OCI-LY7 (cell line): ENCODE results near the gene FOLR1. TPM values are rescaled to one million over a fixed set of nuclear protein-coding genes. Genes with fewer than 3 reads are reported as not detected.

Experiments
- BruUV-seq: library from RNA; stranded (reverse); fragments of 400-500 nt; replicated peaks from 2 replicates; lab custom pipeline; 2021; lab: Mats Ljungman, UMichigan
- CTCF ChIA-PET: fragments of 300-600 bp; sonication (Branson Sonifier 250); formaldehyde crosslinking; loops from one replicate; lab custom pipeline; 2022; ENCODE audit warnings: antibody characterized with exemption; ENCODE audit not compliant: unreplicated experiment; lab: Charles Lee
- POLR2A ChIA-PET: fragments of 300-600 bp; sonication (Branson Sonifier 250); formaldehyde crosslinking; loops from one replicate; lab custom pipeline; 2022; ENCODE audit warnings: antibody characterized with exemption; lab: Charles Lee
- DNase-seq: peaks from one replicate; pipeline ENCODE4 v3.0.0-alpha.2; 2015; ENCODE audit warnings: low spot score
- H2AFZ ChIP-seq: fragments of 200-600 bp; sonication (generic), shearing (Covaris generic); 2 replicates; pipeline ENCODE4 v1.6.1; 2014; ENCODE audit warnings: mild to moderate bottlenecking, antibody characterized with exemption, low read length, moderate library complexity
- H3K27ac ChIP-seq: fragments of 200-600 bp; sonication (generic); 2 replicates; pipeline ENCODE4 v1.5.1; 2014; ENCODE audit warnings: mixed run types, low read depth, mild to moderate bottlenecking, moderate library complexity, low read length, inconsistent platforms; ENCODE audit not compliant: poor library complexity, severe bottlenecking
- H3K36me3 ChIP-seq: fragments of 200-600 bp; sonication (generic); 2 replicates; pipeline ENCODE4 v1.6.1; 2014; ENCODE audit warnings: mild to moderate bottlenecking, antibody characterized with exemption, low read length, moderate library complexity, mixed read lengths; ENCODE audit not compliant: insufficient read depth
- H3K4me1 ChIP-seq: fragments of 200-600 bp; sonication (generic); 2 replicates; pipeline ENCODE4 v1.5.1; 2014; ENCODE audit warnings: mild to moderate bottlenecking, low read length; ENCODE audit not compliant: insufficient read depth, poor library complexity, severe bottlenecking
- H3K4me2 ChIP-seq: fragments of 200-600 bp; sonication (generic); 2 replicates; pipeline ENCODE4 v1.6.1; 2014; ENCODE audit warnings: mild to moderate bottlenecking, low read length
- H3K4me3 ChIP-seq: fragments of 200-600 bp; sonication (generic); 2 replicates; pipeline ENCODE4 v1.5.1; 2014; ENCODE audit warnings: mild to moderate bottlenecking, low read depth, low read length; ENCODE audit not compliant: poor library complexity, severe bottlenecking
- H3K79me2 ChIP-seq: fragments of 200-600 bp; sonication (generic); 2 replicates; pipeline ENCODE4 v1.6.1; 2016; ENCODE audit warnings: low read depth, mild to moderate bottlenecking, low read length, moderate library complexity, mixed read lengths; ENCODE audit not compliant: insufficient read depth
- H3K9me2 ChIP-seq: fragments of 200-600 bp; sonication (generic); 2 replicates; pipeline ENCODE4 v1.6.1; 2016; ENCODE audit warnings: mild to moderate bottlenecking, low read length, mixed read lengths; ENCODE audit not compliant: insufficient read depth
- H3K9me3 ChIP-seq: fragments of 200-600 bp; sonication (generic); 2 replicates; pipeline ENCODE4 v1.6.1; 2014; ENCODE audit warnings: mild to moderate bottlenecking, mixed run types, low read length, mixed read lengths
- H4K20me1 ChIP-seq: fragments of 200-600 bp; sonication (generic); 2 replicates; pipeline ENCODE4 v1.6.1; 2014; ENCODE audit warnings: mild to moderate bottlenecking, antibody characterized with exemption, low read length, moderate library complexity, mixed read lengths; ENCODE audit not compliant: insufficient read depth
- EZH2phosphoT487 ChIP-seq: fragments of 200-600 bp; sonication (generic); IDR thresholded peaks from 2 replicates; pipeline ENCODE4 v1.6.1; 2018; ENCODE audit warnings: low read depth, borderline replicate concordance, mild to moderate bottlenecking, mixed run types, antibody characterized with exemption, low read length, moderate library complexity, mixed read lengths
- intact Hi-C: fragments of 100-400 bp; cut with micrococcal nuclease; formaldehyde crosslinking; loops from one replicate; pipeline ENCODE4 v1.10.0; 2022; ENCODE audit not compliant: unreplicated experiment
- total RNA-seq, 2 experiments: library from RNA; depleted of rRNA in 1 of 2; stranded (reverse); fragments of >200 nt in 1 of 2; shearing (Covaris generic) in 1 of 2; gene quantifications; 2 replicates each; pipeline ENCODE4 v1.2.3, GENCODE V29; 2014 to 2022
- TF ChIP-seq, protein P1 (sequence below): fragments of 200-600 bp; sonication (generic); conservative IDR thresholded peaks from 2 replicates; pipeline ENCODE4 v1.5.1; 2014; ENCODE audit warnings: mild to moderate bottlenecking, antibody characterized with exemption, low read length, moderate library complexity, mixed read lengths

FOLR1 gene
- total RNA-seq, 2 experiments from 2014 or later, result not detected

DNA sequence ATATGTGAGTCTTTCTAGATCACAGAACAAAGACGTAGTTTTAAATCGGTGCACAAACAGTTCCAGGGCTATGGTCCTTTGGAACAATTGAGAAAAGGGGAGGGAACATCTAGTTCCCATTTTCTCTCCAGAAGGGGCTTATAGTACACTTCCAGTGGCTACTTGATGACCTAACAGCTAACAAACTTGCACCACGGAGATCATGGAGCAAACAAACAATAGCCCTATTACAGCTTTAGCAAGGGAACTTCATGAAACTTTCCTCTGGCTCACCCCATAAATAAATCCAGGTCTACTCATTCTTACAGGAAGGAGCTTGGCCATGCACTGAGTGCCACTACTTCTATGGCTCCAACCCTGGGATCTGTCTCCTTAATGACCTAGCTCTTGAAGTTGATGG, 16.3 kb downstream of the FOLR1 start:
- intact Hi-C loops, result no loop called here
- no peak overlapping the region for H2AFZ ChIP-seq
- H4K20me1 ChIP-seq, result no peaks in the 10 kb centered on the region

DNA sequence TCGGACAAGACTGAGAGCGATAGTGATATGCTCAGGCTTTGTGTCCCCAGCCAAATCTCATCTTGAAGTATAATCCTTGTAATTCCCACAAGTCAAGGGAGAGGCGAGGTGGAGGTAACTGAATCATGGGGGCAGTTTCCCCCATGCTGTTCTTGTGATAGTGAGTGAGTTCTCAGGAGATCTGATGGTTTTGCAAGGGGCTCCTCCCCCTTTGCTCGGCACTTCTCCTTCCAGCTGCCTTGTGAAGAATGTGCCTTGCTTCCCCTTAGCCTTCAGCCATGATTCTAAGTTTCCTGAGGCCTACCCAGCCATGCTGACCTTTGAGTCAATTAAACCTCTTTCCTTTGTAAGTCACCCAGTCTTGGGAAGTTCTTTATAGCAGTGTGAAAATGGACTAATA, 17.2 kb downstream of the FOLR1 start:
- no peak for TF ChIP-seq EZH2phosphoT487
- TF ChIP-seq, protein P1, sequence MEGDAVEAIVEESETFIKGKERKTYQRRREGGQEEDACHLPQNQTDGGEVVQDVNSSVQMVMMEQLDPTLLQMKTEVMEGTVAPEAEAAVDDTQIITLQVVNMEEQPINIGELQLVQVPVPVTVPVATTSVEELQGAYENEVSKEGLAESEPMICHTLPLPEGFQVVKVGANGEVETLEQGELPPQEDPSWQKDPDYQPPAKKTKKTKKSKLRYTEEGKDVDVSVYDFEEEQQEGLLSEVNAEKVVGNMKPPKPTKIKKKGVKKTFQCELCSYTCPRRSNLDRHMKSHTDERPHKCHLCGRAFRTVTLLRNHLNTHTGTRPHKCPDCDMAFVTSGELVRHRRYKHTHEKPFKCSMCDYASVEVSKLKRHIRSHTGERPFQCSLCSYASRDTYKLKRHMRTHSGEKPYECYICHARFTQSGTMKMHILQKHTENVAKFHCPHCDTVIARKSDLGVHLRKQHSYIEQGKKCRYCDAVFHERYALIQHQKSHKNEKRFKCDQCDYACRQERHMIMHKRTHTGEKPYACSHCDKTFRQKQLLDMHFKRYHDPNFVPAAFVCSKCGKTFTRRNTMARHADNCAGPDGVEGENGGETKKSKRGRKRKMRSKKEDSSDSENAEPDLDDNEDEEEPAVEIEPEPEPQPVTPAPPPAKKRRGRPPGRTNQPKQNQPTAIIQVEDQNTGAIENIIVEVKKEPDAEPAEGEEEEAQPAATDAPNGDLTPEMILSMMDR, result no peak
- no TSS peak for BruUV-seq
- no peak overlapping the region for H3K4me3 ChIP-seq
- no peaks in the 10 kb centered on the region for H4K20me1 ChIP-seq
- H3K9me2 ChIP-seq, result no peaks in the 10 kb centered on the region
- H3K9me3 ChIP-seq, result peaks cover 15% of the 10 kb centered on the region; the same call in 1 of the 2 replicates
- POLR2A ChIA-PET, result no interaction called here
- H3K27ac ChIP-seq, result no peak overlapping the region
- CTCF ChIA-PET, result no interaction called here
- peaks cover 6% of the 10 kb centered on the region for H3K4me1 ChIP-seq
- no peak overlapping the region for H2AFZ ChIP-seq
- DNase-seq, result no peak
- intact Hi-C loops, result no loop called here
- H3K4me2 ChIP-seq, result no peak overlapping the region
- no peaks in the 10 kb centered on the region for H3K36me3 ChIP-seq
- no peaks in the 10 kb centered on the region for H3K79me2 ChIP-seq

More for the DNA sequence above, 16.3 kb downstream of the FOLR1 start:
- ChIA-PET POLR2A (interaction anchor here (1.1 kb wide), 1 partner anchor 14 kb away, joined by 4 read pairs; no protein-coding TSS in a partner anchor), CTCF (no interaction called here)
- peaks cover 6% of the 10 kb centered on the region for H3K4me1 ChIP-seq
- H3K9me3 ChIP-seq, result peaks cover 15% of the 10 kb centered on the region; the same call in 1 of the 2 replicates
- DNase-seq, result no peak
- no peaks in the 10 kb centered on the region for H3K9me2 ChIP-seq
- no peak overlapping the region for H3K4me3 ChIP-seq
- H3K4me2 ChIP-seq, result no peak overlapping the region
- BruUV-seq, result no TSS peak
- no peak for TF ChIP-seq EZH2phosphoT487
- TF ChIP-seq, protein P1, result no peak
- H3K27ac ChIP-seq, result no peak overlapping the region
- H3K36me3 ChIP-seq, result no peaks in the 10 kb centered on the region
- H3K79me2 ChIP-seq, result no peaks in the 10 kb centered on the region

DNA sequence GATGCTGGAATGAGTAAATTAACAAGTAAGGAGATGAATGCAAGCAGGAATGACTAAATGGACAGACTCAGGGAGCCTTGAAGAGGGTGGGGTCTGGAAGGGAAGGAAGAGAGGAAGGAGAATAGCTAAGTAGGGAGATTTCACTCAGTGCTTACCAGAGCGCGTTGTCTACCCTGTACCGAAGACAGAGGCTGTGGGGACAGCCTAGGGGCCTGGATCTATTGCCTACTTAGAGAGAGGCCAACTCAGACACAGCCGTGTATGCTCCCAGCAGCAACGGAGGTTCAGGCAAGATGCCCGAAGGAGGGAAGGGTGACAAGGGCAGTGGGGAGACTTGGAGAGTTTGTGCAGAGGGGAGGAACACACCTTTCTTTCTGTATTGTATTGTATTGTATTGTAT, 24.7 kb downstream of the FOLR1 start, which contains the start of gene FOLR2:
TSS of gene FOLR2 (plus strand) at position 157 of the 400 bp plus-strand sequence. CDS start 1,791 bp downstream, outside the sequence.
- H3K4me3 ChIP-seq, result no peak within 1 kb of the TSS
- CTCF ChIA-PET, result interaction anchor here (0.5 kb wide), 1 partner anchor 18 kb away, joined by 3 read pairs; no protein-coding TSS in a partner anchor
- POLR2A ChIA-PET, result no interaction called here
- H3K9me3 ChIP-seq, result 0 out of 2 replicates have a peak, but pooled peaks cover 6% of the 10 kb centered on the region
- BruUV-seq, result no TSS peak
- no peaks in the 10 kb centered on the region for H3K36me3 ChIP-seq
- peaks cover 20% of the 10 kb centered on the region for H3K4me1 ChIP-seq
- no peak for DNase-seq
- TF ChIP-seq EZH2phosphoT487, result no peak
- H3K27ac ChIP-seq, result no peak within 1 kb of the TSS
- peaks cover 2% of the 10 kb centered on the region; the same call in 1 of the 2 replicates for H3K79me2 ChIP-seq
- no peaks in the 10 kb centered on the region for H3K9me2 ChIP-seq
- no peak within 1 kb of the TSS for H3K4me2 ChIP-seq
- intact Hi-C loops, result no loop called here
- H2AFZ ChIP-seq, result no peak within 1 kb of the TSS
- no peaks in the 10 kb centered on the region for H4K20me1 ChIP-seq
